A172 (cell line): ENCODE data around the gene CUEDC1. TPM values are rescaled to one million over a fixed set of nuclear protein-coding genes. Genes with fewer than 3 reads are reported as not detected.
"Not testable (repeated sequence)": the region's sequence is repeated elsewhere in the genome, so short reads cannot be mapped to it uniquely, and the experiment has no call there.

ENCODE experiments used
- DNase-seq: peaks from one replicate; pipeline ENCODE4 v3.0.0-alpha.2; 2015; ENCODE audit warnings: low spot score
- total RNA-seq: library from RNA; depleted of rRNA; stranded (reverse); fragments of >200 nt; shearing (Covaris generic); gene quantifications from 2 replicates; pipeline ENCODE4 v1.2.3, GENCODE V29; 2014

The CUEDC1 gene
- total RNA-seq, 1 experiment from 2014 or later = 11.6 TPM

- no peak for DNase-seq
Measured at GRCh38 chr17:57984936-57985674, 29.9 kb upstream of the CUEDC1 start.

- no peak for DNase-seq
Measured at GRCh38 chr17:57984261-57984890, 29.2 kb upstream of the CUEDC1 start.

GRCh38 chr17:57983446-57983845 is 28.2 kb upstream of the CUEDC1 start:
- DNase-seq = no peak

- DNase-seq = no peak
Measured at GRCh38 chr17:57982452-57983170, 27.4 kb upstream of the CUEDC1 start.

GRCh38 chr17:57980522-57980921 is 25.3 kb upstream of the CUEDC1 start:
- no peak for DNase-seq

- DNase-seq = no peak
Measured at GRCh38 chr17:57979076-57979475, 23.9 kb upstream of the CUEDC1 start.

GRCh38 chr17:57976594-57976993 is 21.4 kb upstream of the CUEDC1 start:
- no peak for DNase-seq

GRCh38 chr17:57975044-57975443 is 19.8 kb upstream of the CUEDC1 start:
- DNase-seq = no peak

- DNase-seq = not testable (repeated sequence)
Measured at GRCh38 chr17:57974053-57974824, 19.0 kb upstream of the CUEDC1 start.

- no peak for DNase-seq
Measured at GRCh38 chr17:57972151-57972550, 16.9 kb upstream of the CUEDC1 start.

- no peak for DNase-seq
Measured at GRCh38 chr17:57971572-57971971, 16.4 kb upstream of the CUEDC1 start.

- peak; percentile 33 for DNase-seq
Measured at GRCh38 chr17:57970710-57971109, 15.5 kb upstream of the CUEDC1 start.

GRCh38 chr17:57968456-57968855 is 13.2 kb upstream of the CUEDC1 start:
- no peak for DNase-seq

- DNase-seq = no peak
Measured at GRCh38 chr17:57966875-57967274, 11.7 kb upstream of the CUEDC1 start.

- no peak for DNase-seq
Measured at GRCh38 chr17:57966246-57966645, 11.0 kb upstream of the CUEDC1 start.

GRCh38 chr17:57965521-57966160 is 10.4 kb upstream of the CUEDC1 start:
- no peak for DNase-seq

GRCh38 chr17:57963149-57963511 is 7.9 kb upstream of the CUEDC1 start:
- DNase-seq = no peak

GRCh38 chr17:57962279-57963148 is 7.3 kb upstream of the CUEDC1 start:
- no peak for DNase-seq

- no peak for DNase-seq
Measured at GRCh38 chr17:57959929-57960328, 4.7 kb upstream of the CUEDC1 start.

- DNase-seq = not testable (repeated sequence)
Measured at GRCh38 chr17:57958391-57958790, 3.2 kb upstream of the CUEDC1 start.

- no peak for DNase-seq
Measured at GRCh38 chr17:57957886-57958285, 2.7 kb upstream of the CUEDC1 start.
